AG04450 (cell line): ENCODE data around the gene HSPB8. TPM values are rescaled to one million over a fixed set of nuclear protein-coding genes. Genes with fewer than 3 reads are reported as not detected.
A peak's percentile ranks its signal among the peaks of the same experiment; 100 is the strongest.

Experiments
- CTCF ChIA-PET: fragments of 300-600, 350-600 bp; formaldehyde crosslinking; extraction: SDS; loops from one replicate; lab custom pipeline; 2022; ENCODE audit warnings: antibody characterized with exemption, inconsistent platforms; lab: Charles Lee
- POLR2A ChIA-PET: fragments of 350-600 bp; formaldehyde crosslinking; extraction: SDS; loops from one replicate; lab custom pipeline; 2021; ENCODE audit warnings: antibody characterized with exemption, inconsistent platforms; lab: Yijun Ruan, JAX
- DNase-seq: peaks from one replicate; pipeline ENCODE4 v3.0.0-alpha.2; 2011; ENCODE audit warnings: low read depth, low spot score
- H3K27ac ChIP-seq: one replicate; pipeline ENCODE4 v1.5.1; 2012; ENCODE audit warnings: low read depth, low read length, control low read depth
- H3K27me3 ChIP-seq: one replicate; pipeline ENCODE4 v1.6.0; 2012; ENCODE audit warnings: low read length; ENCODE audit not compliant: control insufficient read depth, insufficient read depth
- H3K4me3 ChIP-seq: 2 replicates; pipeline ENCODE4 v1.5.1; 2011; ENCODE audit warnings: mild to moderate bottlenecking, low read depth, low read length, control low read depth
- H3K9me3 ChIP-seq: 2 replicates; pipeline ENCODE4 v1.5.1; 2012; ENCODE audit warnings: low read length; ENCODE audit not compliant: control insufficient read depth, insufficient read depth
- polyA plus RNA-seq: library from polyadenylated mRNA; depleted of rRNA; stranded (reverse); fragments of >200 nt; gene quantifications from 2 replicates; pipeline ENCODE4 v1.2.3, GENCODE V29; 2011
- TF ChIP-seq, protein P1 (sequence below): IDR thresholded peaks from 2 replicates; pipeline ENCODE4 v1.5.1; 2011; ENCODE audit warnings: low read depth, low read length, control low read depth, inconsistent platforms

HSPB8 gene
- polyA plus RNA-seq, 1 experiment, result 34.3 TPM

DNA sequence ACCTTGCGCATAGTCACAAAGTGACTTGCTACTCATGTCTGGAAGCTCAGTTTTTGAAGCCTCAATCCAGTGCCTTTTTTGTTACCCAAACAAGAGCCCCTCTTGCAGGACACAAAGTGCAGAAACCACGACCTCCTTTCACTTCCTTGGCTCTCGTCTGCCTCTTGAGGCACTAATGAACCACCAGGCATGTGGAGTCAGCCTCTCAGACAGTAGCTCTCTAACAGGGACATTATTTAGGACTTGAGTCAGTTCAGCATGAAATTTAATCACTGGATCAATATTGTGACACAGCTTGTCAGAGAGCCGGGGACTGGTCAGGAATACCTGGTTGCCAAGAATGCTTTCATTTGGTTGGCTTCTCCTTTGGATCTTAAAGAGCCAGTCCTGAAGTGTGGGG is 46.7 kb downstream of the HSPB8 start:
- ChIA-PET CTCF (no interaction called here), POLR2A (interaction anchor here (0.5 kb wide), 1 partner anchor 29 kb away, joined by 4 read pairs; no protein-coding TSS in a partner anchor)
- DNase-seq, result no peak
- TF ChIP-seq, protein P1, sequence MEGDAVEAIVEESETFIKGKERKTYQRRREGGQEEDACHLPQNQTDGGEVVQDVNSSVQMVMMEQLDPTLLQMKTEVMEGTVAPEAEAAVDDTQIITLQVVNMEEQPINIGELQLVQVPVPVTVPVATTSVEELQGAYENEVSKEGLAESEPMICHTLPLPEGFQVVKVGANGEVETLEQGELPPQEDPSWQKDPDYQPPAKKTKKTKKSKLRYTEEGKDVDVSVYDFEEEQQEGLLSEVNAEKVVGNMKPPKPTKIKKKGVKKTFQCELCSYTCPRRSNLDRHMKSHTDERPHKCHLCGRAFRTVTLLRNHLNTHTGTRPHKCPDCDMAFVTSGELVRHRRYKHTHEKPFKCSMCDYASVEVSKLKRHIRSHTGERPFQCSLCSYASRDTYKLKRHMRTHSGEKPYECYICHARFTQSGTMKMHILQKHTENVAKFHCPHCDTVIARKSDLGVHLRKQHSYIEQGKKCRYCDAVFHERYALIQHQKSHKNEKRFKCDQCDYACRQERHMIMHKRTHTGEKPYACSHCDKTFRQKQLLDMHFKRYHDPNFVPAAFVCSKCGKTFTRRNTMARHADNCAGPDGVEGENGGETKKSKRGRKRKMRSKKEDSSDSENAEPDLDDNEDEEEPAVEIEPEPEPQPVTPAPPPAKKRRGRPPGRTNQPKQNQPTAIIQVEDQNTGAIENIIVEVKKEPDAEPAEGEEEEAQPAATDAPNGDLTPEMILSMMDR, result no peak
- Histone ChIP-seq H3K27me3 (no peaks in the 10 kb centered on the region), H3K27ac (no peak overlapping the region), H3K4me3 (no peak overlapping the region), H3K9me3 (no peaks in the 10 kb centered on the region)

DNA sequence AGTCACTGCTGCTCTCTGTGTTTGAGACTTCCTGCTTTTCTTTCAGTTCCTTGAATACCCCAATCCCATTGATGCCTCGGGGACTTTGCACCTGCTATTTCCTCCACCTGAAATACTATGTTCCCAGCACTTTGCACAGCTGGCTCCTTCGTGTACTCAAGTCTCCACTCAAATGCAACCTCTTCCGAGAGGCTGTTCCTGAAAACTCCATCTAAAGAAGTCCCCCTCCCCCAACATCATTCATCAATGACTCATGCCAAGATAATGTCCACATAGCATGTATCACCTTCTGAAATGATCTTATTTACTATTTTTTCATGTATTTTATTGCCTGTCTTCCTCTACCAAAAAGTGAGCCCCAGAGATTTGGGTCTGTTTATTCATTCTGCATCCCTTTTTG is 48.6 kb downstream of the HSPB8 start:
- TF ChIP-seq, protein P1, result no peak
- no peak overlapping the region for H3K4me3 ChIP-seq
- no peaks in the 10 kb centered on the region for H3K9me3 ChIP-seq
- CTCF ChIA-PET, result no interaction called here
- no peak for DNase-seq
- no peak overlapping the region for H3K27ac ChIP-seq
- no peaks in the 10 kb centered on the region for H3K27me3 ChIP-seq
- POLR2A ChIA-PET, result no interaction called here

- Histone ChIP-seq H3K27me3 (no peaks in the 10 kb centered on the region), H3K27ac (no peak overlapping the region), H3K9me3 (no peaks in the 10 kb centered on the region), H3K4me3 (no peak overlapping the region)
- TF ChIP-seq, protein P1, result no peak
- DNase-seq, result no peak
- ChIA-PET POLR2A (no interaction called here), CTCF (no interaction called here)
Measured at GRCh38 chr12:119229205-119229604, 50.5 kb downstream of the HSPB8 start.

DNA sequence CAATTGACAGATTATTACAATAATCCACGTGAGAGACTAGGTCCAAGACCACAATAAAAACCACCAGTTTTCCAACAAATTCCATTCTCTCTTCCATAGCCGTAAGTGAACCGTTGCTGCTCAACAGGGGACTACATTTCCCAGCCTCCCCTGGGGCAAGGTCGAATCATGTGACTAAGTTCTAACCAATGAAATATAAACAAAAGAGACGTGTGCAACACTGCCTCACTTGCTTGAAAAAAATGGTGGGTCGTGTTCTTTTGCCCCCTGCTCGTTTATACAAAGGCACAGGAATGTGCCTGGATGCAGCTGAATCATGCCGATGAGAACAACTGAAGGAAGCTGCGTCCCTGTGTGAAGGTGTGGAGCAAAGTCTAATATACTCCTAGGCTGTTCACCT is 51.1 kb downstream of the HSPB8 start:
- CTCF ChIA-PET, result no interaction called here

GRCh38 chr12:119230807-119231206 is 52.1 kb downstream of the HSPB8 start:
- Histone ChIP-seq H3K4me3 (no peak overlapping the region), H3K27ac (no peak overlapping the region), H3K27me3 (no peaks in the 10 kb centered on the region), H3K9me3 (no peaks in the 10 kb centered on the region)
- no peak for DNase-seq
- TF ChIP-seq, protein P1, result no peak
- ChIA-PET CTCF (no interaction called here), POLR2A (no interaction called here)

More for the DNA sequence above, 51.1 kb downstream of the HSPB8 start:
- peak; percentile 1 for DNase-seq
- H3K4me3 ChIP-seq, result no peak overlapping the region
- POLR2A ChIA-PET, result no interaction called here
- no peak overlapping the region for H3K27ac ChIP-seq
- H3K9me3 ChIP-seq, result no peaks in the 10 kb centered on the region
- TF ChIP-seq, protein P1, result no peak
- H3K27me3 ChIP-seq, result no peaks in the 10 kb centered on the region
